Fibroblast of lung (primary cell): ENCODE data around the gene C1QTNF3. TPM values are rescaled to one million over a fixed set of nuclear protein-coding genes. Genes with fewer than 3 reads are reported as not detected.
"Not testable (repeated sequence)": the region's sequence is repeated elsewhere in the genome, so short reads cannot be mapped to it uniquely, and the experiment has no call there.

ENCODE experiments used
- DNase-seq, 2 donors: peaks; one replicate each; pipeline versions ENCODE4 v3.0.0 to v3.0.0-alpha.2; 2010; ENCODE audit warnings: low read depth in 2 of 2
- H2AFZ ChIP-seq: 2 replicates; pipeline ENCODE4 v1.5.1; 2012; ENCODE audit warnings: low read length, control low read depth, inconsistent platforms
- H3K27ac ChIP-seq: 2 replicates; pipeline ENCODE4 v1.5.1; 2011; ENCODE audit warnings: low read length, control low read depth; ENCODE audit not compliant: insufficient read depth
- H3K27me3 ChIP-seq: 2 replicates; pipeline ENCODE4 v1.5.1; 2011; ENCODE audit warnings: mild to moderate bottlenecking, low read length; ENCODE audit not compliant: control insufficient read depth, insufficient read depth
- H3K36me3 ChIP-seq: 2 replicates; pipeline ENCODE4 v1.5.1; 2011; ENCODE audit warnings: low read length; ENCODE audit not compliant: control insufficient read depth, insufficient read depth
- H3K4me1 ChIP-seq: 2 replicates; pipeline ENCODE4 v1.5.1; 2011; ENCODE audit warnings: low read length; ENCODE audit not compliant: control insufficient read depth, insufficient read depth; ENCODE audit errors: extremely low read depth
- H3K4me2 ChIP-seq: 2 replicates; pipeline ENCODE4 v1.5.1; 2011; ENCODE audit warnings: low read length, control low read depth; ENCODE audit not compliant: insufficient read depth; ENCODE audit errors: extremely low read depth
- H3K4me3 ChIP-seq, 4 experiments: fragments of 200-600 bp in 1 of 4; sonication (generic) in 1 of 4; replicated peaks in 1 of 4; 2 replicates each; pipeline ENCODE4 v1.5.1; 2011 to 2016; ENCODE audit warnings: low read length in 4 of 4, low read depth in 3 of 4, mild to moderate bottlenecking in 3 of 4, control low read depth in 2 of 4, inconsistent platforms in 1 of 4, mixed read lengths in 1 of 4; ENCODE audit not compliant: insufficient read depth in 1 of 4; ENCODE audit errors: control extremely low read depth in 1 of 4
- H3K79me2 ChIP-seq: 2 replicates; pipeline ENCODE4 v1.5.1; 2012; ENCODE audit warnings: mild to moderate bottlenecking, low read length, inconsistent platforms; ENCODE audit not compliant: control insufficient read depth, insufficient read depth
- H3K9ac ChIP-seq: 2 replicates; pipeline ENCODE4 v1.5.1; 2011; ENCODE audit warnings: mild to moderate bottlenecking, low read length, control low read depth; ENCODE audit not compliant: insufficient read depth
- H3K9me3 ChIP-seq: 2 replicates; pipeline ENCODE4 v1.5.1; 2012; ENCODE audit warnings: low read depth, low read length; ENCODE audit not compliant: control insufficient read depth, insufficient read depth
- H4K20me1 ChIP-seq: 2 replicates; pipeline ENCODE4 v1.5.1; 2011; ENCODE audit warnings: low read length; ENCODE audit not compliant: control insufficient read depth, insufficient read depth; ENCODE audit errors: extremely low read depth
- EZH2 ChIP-seq: IDR thresholded peaks from 2 replicates; pipeline ENCODE4 v1.5.1; 2012; ENCODE audit warnings: low read length, control low read depth, mild to moderate bottlenecking; ENCODE audit errors: missing control alignments
- polyA plus RNA-seq, 2 donors: library from polyadenylated mRNA; depleted of rRNA in 1 of 2; stranded (reverse) in 1 of 2; unstranded in 1 of 2; fragments of >200 nt; gene quantifications; 2 replicates each; pipeline ENCODE4 v1.2.1, GENCODE V29; 2011 to 2012; ENCODE audit warnings: missing spikeins in 1 of 2
- total RNA-seq: library from RNA; depleted of rRNA; stranded (reverse); fragments of >200 nt; gene quantifications from 2 replicates; pipeline ENCODE4 v1.2.1, GENCODE V29; 2014
- TF ChIP-seq, protein P1 (sequence below), 2 donors: IDR thresholded peaks in 1 of 2; conservative IDR thresholded peaks in 1 of 2; 1 replicate in 1 of 2; 2 replicates in 1 of 2; pipeline ENCODE4 v1.5.1; 2011 to 2012; ENCODE audit warnings: low read length in 2 of 2, control low read depth in 1 of 2, inconsistent platforms in 1 of 2, low read depth in 1 of 2, mild to moderate bottlenecking in 1 of 2

C1QTNF3 gene
- total and polyA plus RNA-seq, 2 donors (not counting 1 experiment from before 2014, with no cell fraction given) = 0.68 to 1.2 TPM

- Histone ChIP-seq H4K20me1 (no peaks in the 10 kb centered on the region), H3K27me3 (no peaks in the 10 kb centered on the region), H3K9ac (no peak overlapping the region), H3K9me3 (no peaks in the 10 kb centered on the region), H3K4me2 (no peak overlapping the region), H2AFZ (no peak overlapping the region), H3K4me1 (no peaks in the 10 kb centered on the region), H3K4me3 (no peak overlapping the region), H3K36me3 (no peaks in the 10 kb centered on the region), H3K79me2 (no peaks in the 10 kb centered on the region), H3K27ac (no peak overlapping the region)
- no peak for TF ChIP-seq EZH2
- TF ChIP-seq, protein P1, sequence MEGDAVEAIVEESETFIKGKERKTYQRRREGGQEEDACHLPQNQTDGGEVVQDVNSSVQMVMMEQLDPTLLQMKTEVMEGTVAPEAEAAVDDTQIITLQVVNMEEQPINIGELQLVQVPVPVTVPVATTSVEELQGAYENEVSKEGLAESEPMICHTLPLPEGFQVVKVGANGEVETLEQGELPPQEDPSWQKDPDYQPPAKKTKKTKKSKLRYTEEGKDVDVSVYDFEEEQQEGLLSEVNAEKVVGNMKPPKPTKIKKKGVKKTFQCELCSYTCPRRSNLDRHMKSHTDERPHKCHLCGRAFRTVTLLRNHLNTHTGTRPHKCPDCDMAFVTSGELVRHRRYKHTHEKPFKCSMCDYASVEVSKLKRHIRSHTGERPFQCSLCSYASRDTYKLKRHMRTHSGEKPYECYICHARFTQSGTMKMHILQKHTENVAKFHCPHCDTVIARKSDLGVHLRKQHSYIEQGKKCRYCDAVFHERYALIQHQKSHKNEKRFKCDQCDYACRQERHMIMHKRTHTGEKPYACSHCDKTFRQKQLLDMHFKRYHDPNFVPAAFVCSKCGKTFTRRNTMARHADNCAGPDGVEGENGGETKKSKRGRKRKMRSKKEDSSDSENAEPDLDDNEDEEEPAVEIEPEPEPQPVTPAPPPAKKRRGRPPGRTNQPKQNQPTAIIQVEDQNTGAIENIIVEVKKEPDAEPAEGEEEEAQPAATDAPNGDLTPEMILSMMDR (conservative IDR thresholded peaks at IDR 0.05 in 1 of 2, IDR thresholded peaks at IDR 0.05 in 1 of 2; ENCODE audit: low read depth in 1 of 2, low read length in 2 of 2) = no peak
- DNase-seq = no peak
Observed at GRCh38 chr5:34034534-34035327, 8.3 kb downstream of the C1QTNF3 start.

- Histone ChIP-seq H2AFZ (no peak overlapping the region), H3K4me3 (no peak overlapping the region), H3K4me1 (no peaks in the 10 kb centered on the region), H3K36me3 (no peaks in the 10 kb centered on the region), H3K9me3 (no peaks in the 10 kb centered on the region), H3K27me3 (no peaks in the 10 kb centered on the region), H3K27ac (no peak overlapping the region), H3K9ac (no peak overlapping the region), H3K4me2 (no peak overlapping the region), H3K79me2 (no peaks in the 10 kb centered on the region), H4K20me1 (no peaks in the 10 kb centered on the region)
- TF ChIP-seq EZH2 = no peak
- TF ChIP-seq, protein P1 (conservative IDR thresholded peaks at IDR 0.05 in 1 of 2, IDR thresholded peaks at IDR 0.05 in 1 of 2; ENCODE audit: low read depth in 1 of 2, low read length in 2 of 2) = no peak
- no peak for DNase-seq
Observed at GRCh38 chr5:34031966-34032365, 11.0 kb downstream of the C1QTNF3 start.

- TF ChIP-seq, protein P1 (conservative IDR thresholded peaks at IDR 0.05 in 1 of 2, IDR thresholded peaks at IDR 0.05 in 1 of 2; ENCODE audit: low read depth in 1 of 2, low read length in 2 of 2) = no peak
- TF ChIP-seq EZH2 = no peak
- Histone ChIP-seq H3K4me2 (no peak overlapping the region), H3K79me2 (no peaks in the 10 kb centered on the region)
Observed at GRCh38 chr5:34031117-34031516, 11.9 kb downstream of the C1QTNF3 start.

GRCh38 chr5:34030585-34030984 lies 12.4 kb downstream of the C1QTNF3 start:
- not testable (repeated sequence) for H3K36me3 ChIP-seq, H3K27me3 ChIP-seq, H4K20me1 ChIP-seq, H3K9me3 ChIP-seq, DNase-seq, H3K9ac ChIP-seq, H3K4me1 ChIP-seq, H3K4me3 ChIP-seq, H3K4me2 ChIP-seq, H2AFZ ChIP-seq, H3K79me2 ChIP-seq, H3K27ac ChIP-seq

More at GRCh38 chr5:34031117-34031516, 11.9 kb downstream of the C1QTNF3 start:
- Histone ChIP-seq H4K20me1 (no peaks in the 10 kb centered on the region), H3K9me3 (no peaks in the 10 kb centered on the region), H3K4me3 (no peak overlapping the region), H3K27me3 (no peaks in the 10 kb centered on the region), H2AFZ (no peak overlapping the region), H3K27ac (no peak overlapping the region), H3K4me1 (no peaks in the 10 kb centered on the region), H3K9ac (no peak overlapping the region), H3K36me3 (no peaks in the 10 kb centered on the region)
- DNase-seq = no peak
